ENCODE data around the gene GPNMB.

DNA sequence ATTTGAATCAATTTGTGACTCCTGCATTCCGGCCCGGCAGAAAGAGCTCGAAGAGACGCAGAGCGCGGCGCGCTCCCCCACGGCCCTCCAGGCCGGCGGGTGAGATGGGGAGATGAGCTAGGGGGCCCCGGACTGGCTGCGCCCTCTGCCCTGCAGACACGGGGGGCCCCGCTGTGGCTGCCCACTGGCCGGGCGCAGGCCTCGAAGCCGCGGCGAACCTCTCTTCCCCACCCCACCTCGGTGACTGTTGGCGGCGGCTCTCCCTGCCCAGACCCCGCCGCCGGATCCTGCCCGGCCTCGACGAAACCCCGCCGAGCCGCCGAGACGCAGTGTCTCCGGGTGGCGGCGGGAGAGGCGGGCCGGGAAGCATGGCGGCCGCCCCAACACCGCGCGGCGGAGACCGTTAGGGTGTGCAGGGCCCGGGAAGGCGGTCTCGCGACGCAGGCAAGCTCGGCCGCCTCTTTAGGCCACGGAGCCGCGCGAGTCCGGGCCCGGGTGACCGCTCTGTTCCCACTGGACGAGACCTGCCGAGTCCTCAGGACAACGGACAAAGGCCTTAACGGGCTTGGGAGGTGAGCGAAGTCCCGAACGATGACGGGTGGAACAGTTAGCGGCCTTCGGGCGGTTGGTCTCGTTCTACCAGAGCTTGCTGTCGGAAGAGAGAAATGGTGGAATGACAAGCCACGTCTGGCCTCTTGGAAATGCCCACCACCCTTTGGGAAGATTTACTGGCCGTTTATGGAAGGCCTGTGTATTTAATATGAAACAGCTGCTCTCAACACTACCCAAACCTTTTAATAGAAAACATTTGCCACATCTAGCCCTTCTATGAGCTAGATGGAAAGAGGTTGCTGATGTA is 40.4 kb upstream of the GPNMB start:
- TF ChIP-seq POLR2A (IDR thresholded peaks at IDR 0.05; ENCODE audit: low read depth) (no peak), CTCF (IDR thresholded peaks at IDR 0.05) (no peak), POLR2AphosphoS5 (IDR thresholded peaks at IDR 0.05) (no peak), EP300 (IDR thresholded peaks at IDR 0.05) (no peak)

Measured in esophagus muscularis mucosa (tissue), 4 donors.